ENCODE results near the gene ABL1. TPM values are rescaled to one million over a fixed set of nuclear protein-coding genes. Genes with fewer than 3 reads are reported as not detected.

The ABL1 gene
- total RNA-seq, 1 donor from 2014 or later = 31.5 TPM

- DNase-seq = no peak
- intact Hi-C loops (cut with DNase I) = no loop called here
- ATAC-seq (ENCODE audit: poor library complexity) = no peak
Measured at GRCh38 chr9:130883479-130883878, 48.4 kb downstream of the ABL1 start.

GRCh38 chr9:130884111-130884531, 49.1 kb downstream of the ABL1 start:
- intact Hi-C loops (cut with DNase I) = no loop called here
- ATAC-seq (ENCODE audit: poor library complexity) = no peak

GRCh38 chr9:130884542-130885483, 49.8 kb downstream of the ABL1 start:
- peak; percentile 8 for ATAC-seq (ENCODE audit: poor library complexity)
- DNase-seq = no peak

More at GRCh38 chr9:130884111-130884531, 49.1 kb downstream of the ABL1 start:
- DNase-seq = no peak

GRCh38 chr9:130885484-130886375, 50.7 kb downstream of the ABL1 start:
- intact Hi-C loops (cut with DNase I) = no loop called here
- ATAC-seq (ENCODE audit: poor library complexity) (no peak), DNase-seq (no peak)

More at GRCh38 chr9:130884542-130885483, 49.8 kb downstream of the ABL1 start:
- intact Hi-C loops (cut with DNase I) = no loop called here

- ATAC-seq (ENCODE audit: poor library complexity) (no peak), DNase-seq (no peak)
- intact Hi-C loops (cut with DNase I) = no loop called here
Measured at GRCh38 chr9:130886981-130887380, 51.9 kb downstream of the ABL1 start.

- intact Hi-C loops (cut with DNase I) = no loop called here
- DNase-seq (no peak), ATAC-seq (ENCODE audit: poor library complexity) (no peak)
Measured at GRCh38 chr9:130887494-130888144, 52.6 kb downstream of the ABL1 start.

GRCh38 chr9:130888146-130888885, 53.3 kb downstream of the ABL1 start:
- DNase-seq = no peak
- intact Hi-C loops (cut with DNase I) = no loop called here

GRCh38 chr9:130890124-130890523, 55.1 kb downstream of the ABL1 start:
- intact Hi-C loops (cut with DNase I) = no loop called here
- ATAC-seq (ENCODE audit: poor library complexity) = no peak
- DNase-seq = no peak

More at GRCh38 chr9:130888146-130888885, 53.3 kb downstream of the ABL1 start:
- ATAC-seq (ENCODE audit: poor library complexity) = no peak

GRCh38 chr9:130890870-130891687, 56.0 kb downstream of the ABL1 start:
- ATAC-seq (ENCODE audit: poor library complexity) (no peak), DNase-seq (no peak)
- intact Hi-C loops (cut with DNase I) = no loop called here

- ATAC-seq (ENCODE audit: poor library complexity) (no peak), DNase-seq (no peak)
- intact Hi-C loops (cut with DNase I) = no loop called here
Measured at GRCh38 chr9:130891688-130892476, 56.8 kb downstream of the ABL1 start.

- DNase-seq = no peak
- intact Hi-C loops (cut with DNase I) = no loop called here
- ATAC-seq (ENCODE audit: poor library complexity) = no peak
Measured at GRCh38 chr9:130892477-130893304, 57.6 kb downstream of the ABL1 start.

GRCh38 chr9:130893341-130894101, 58.5 kb downstream of the ABL1 start:
- ATAC-seq (ENCODE audit: poor library complexity) (peak; percentile 66), DNase-seq (peak; percentile 77)
- intact Hi-C loops (cut with DNase I) = no loop called here

GRCh38 chr9:130894546-130894945, 59.5 kb downstream of the ABL1 start:
- no peak for ATAC-seq (ENCODE audit: poor library complexity)
- intact Hi-C loops (cut with DNase I) = no loop called here
- DNase-seq = no peak

- ATAC-seq (ENCODE audit: poor library complexity) = no peak
- intact Hi-C loops (cut with DNase I) = no loop called here
- no peak for DNase-seq
Measured at GRCh38 chr9:130895038-130895437, 60.0 kb downstream of the ABL1 start.

All from Right ventricle myocardium superior (tissue), 1 donor.